Spleen (tissue), 11 donors: ENCODE results near the gene S100A13. TPM values are rescaled to one million over a fixed set of nuclear protein-coding genes. Genes with fewer than 3 reads are reported as not detected.
A peak's percentile ranks its signal among the peaks of the same experiment; 100 is the strongest.
"Not testable (repeated sequence)": the region's sequence is repeated elsewhere in the genome, so short reads cannot be mapped to it uniquely, and the experiment has no call there.

Experiments
- DNase-seq: peaks from one replicate; pipeline ENCODE4 v3.0.0-alpha.2; 2020
- H3K27ac ChIP-seq, 8 donors: fragments of 200-600 bp; sonication (generic) in 7 of 8; 1 replicate in 4 of 8; 2 replicates in 4 of 8; pipeline versions ENCODE4 v1.5.0 to v1.8.0; 2016 to 2021; ENCODE audit warnings: inconsistent platforms in 4 of 8, mild to moderate bottlenecking in 4 of 8, moderate library complexity in 1 of 8
- H3K27me3 ChIP-seq, 7 donors: fragments of 200-600 bp; sonication (generic) in 6 of 7; replicated peaks in 1 of 7; 1 replicate in 4 of 7; 2 replicates in 3 of 7; pipeline versions ENCODE4 v1.5.0 to v1.8.0; 2016 to 2021; ENCODE audit warnings: inconsistent platforms in 3 of 7, mild to moderate bottlenecking in 1 of 7
- H3K36me3 ChIP-seq, 6 donors: fragments of 200-600 bp; sonication (generic) in 5 of 6; 1 replicate in 4 of 6; 2 replicates in 2 of 6; pipeline versions ENCODE4 v1.5.0 to v1.8.0; 2016 to 2021; ENCODE audit warnings: inconsistent platforms in 2 of 6
- H3K4me1 ChIP-seq, 6 donors: fragments of 200-600 bp; sonication (generic) in 5 of 6; 1 replicate in 3 of 6; 2 replicates in 3 of 6; pipeline versions ENCODE4 v1.5.0 to v1.8.0; 2016 to 2021; ENCODE audit warnings: inconsistent platforms in 3 of 6
- H3K4me3 ChIP-seq, 8 donors: fragments of 200-600 bp; sonication (generic) in 7 of 8; 1 replicate in 4 of 8; 2 replicates in 4 of 8; pipeline versions ENCODE4 v1.5.0 to v1.8.0; 2016 to 2021; ENCODE audit warnings: inconsistent platforms in 4 of 8, mild to moderate bottlenecking in 4 of 8, moderate library complexity in 2 of 8
- H3K9me3 ChIP-seq, 8 donors: fragments of 200-600 bp; sonication (generic) in 7 of 8; 1 replicate in 4 of 8; 2 replicates in 4 of 8; pipeline versions ENCODE4 v1.5.0 to v1.8.0; 2016 to 2021; ENCODE audit warnings: inconsistent platforms in 4 of 8
- CTCF ChIP-seq, 11 experiments: fragments of 200-600 bp in 7 of 11; fragments of 450-650 bp in 4 of 11; sonication (generic) in 4 of 11; IDR thresholded peaks in 8 of 11; conservative IDR thresholded peaks in 3 of 11; 1 replicate in 7 of 11; 2 replicates in 4 of 11; pipeline versions ENCODE4 v1.4.0 to v1.8.0; 2016 to 2021; ENCODE audit warnings: antibody characterized with exemption in 11 of 11, inconsistent platforms in 4 of 11, mild to moderate bottlenecking in 1 of 11
- POLR2A ChIP-seq, 3 donors: fragments of 450-650 bp; IDR thresholded peaks; one replicate each; pipeline ENCODE4 v1.5.1; 2017; ENCODE audit warnings: antibody characterized with exemption in 3 of 3, mild to moderate bottlenecking in 1 of 3
- POLR2AphosphoS5 ChIP-seq, 3 donors: sonication (generic); formaldehyde crosslinking; IDR thresholded peaks; one replicate each; pipeline ENCODE4 v1.5.1; 2017; ENCODE audit warnings: antibody characterized with exemption in 3 of 3
- WGBS, 5 donors: extraction: QIAGEN DNeasy Blood & Tissue Kit in 3 of 5; methylation state at CpG; one replicate each; pipeline versions ENCODE4 v1.1.5 to v1.1.7; 2013 to 2018; 5-methylcytosine and 5-hydroxymethylcytosine counted together
- intact Hi-C: fragments of 100-400 bp; cut with DNase I; formaldehyde crosslinking; loops from one replicate; pipeline ENCODE4 v1.15.0; 2023; ENCODE audit warnings: low total_unique reads
- polyA plus RNA-seq, 3 donors: library from polyadenylated mRNA; stranded (reverse); fragments of 200-250 nt; gene quantifications; one replicate each; pipeline ENCODE4 v1.2.1, GENCODE V29; 2013
- total RNA-seq, 7 donors: library from RNA; depleted of rRNA in 3 of 7; stranded (reverse); fragments of >200 nt in 3 of 7; fragmentation: NEBNext Ultra II Directional in 4 of 7; extraction: Animal tissue kit (Norgen Biotek cat#: 25700) in 4 of 7; gene quantifications; one replicate each; pipeline versions ENCODE4 v1.1.0 to v1.2.1, GENCODE V29; 2016 to 2021
- donor health status: healthy with polysubstance abuse.
- donor health status: DM: no; HTN: no; CAD: no; lungs with moderate emphysema.
- donor health status: DM: no; HTN: no; CAD: no.
- donor health status: Bipolar disorder and iron deficiency.
- donor health status: healthy.
- donor health status: DM: no; HTN: no; CAD: no.
- donor health status: DM: yes; HTN: yes; CAD: no.

The S100A13 gene
- total and polyA plus RNA-seq, 10 donors = 48.8 to 146 (median 75.5) TPM

GRCh38 chr1:153670859-153671627 is 43.7 kb upstream of the S100A13 start, which contains the start of gene ILF2:
Gene ILF2 (minus strand): TSS chr1:153670993. CDS start chr1:153670922, 71 bp downstream.
- Histone ChIP-seq H3K9me3 (no peaks in the 10 kb centered on the region), H3K27me3 (no peaks in the 10 kb centered on the region), H3K36me3 (peaks cover 0 to 38% (median 33%) of the 10 kb centered on the region in 6 donors), H3K4me3 (peak within 1 kb of the TSS; percentile 65 to 90 (median 78)), H3K27ac (peak within 1 kb of the TSS; percentile 82 to 94 (median 90)), H3K4me1 (peaks cover 15 to 42% (median 34%) of the 10 kb centered on the region in 6 donors)
- peak; percentile 69 to 98 (median 93) for TF ChIP-seq POLR2AphosphoS5 (IDR thresholded peaks at IDR 0.05)
- TF ChIP-seq POLR2A (IDR thresholded peaks at IDR 0.05) = peak in 2 of 3 donors; percentile 56 to 75
- peak in 3 of 11 experiments; percentile 1 to 18 (median 11) for TF ChIP-seq CTCF (IDR thresholded peaks at IDR 0.05 in 8 of 11, conservative IDR thresholded peaks at IDR 0.05 in 3 of 11)
- WGBS, 5 donors = 0 to 1% (median 0%) methylated on average over 35 of the region's 35 CpGs
- intact Hi-C loops = no loop called here
- DNase-seq = peak; percentile 95

DNA sequence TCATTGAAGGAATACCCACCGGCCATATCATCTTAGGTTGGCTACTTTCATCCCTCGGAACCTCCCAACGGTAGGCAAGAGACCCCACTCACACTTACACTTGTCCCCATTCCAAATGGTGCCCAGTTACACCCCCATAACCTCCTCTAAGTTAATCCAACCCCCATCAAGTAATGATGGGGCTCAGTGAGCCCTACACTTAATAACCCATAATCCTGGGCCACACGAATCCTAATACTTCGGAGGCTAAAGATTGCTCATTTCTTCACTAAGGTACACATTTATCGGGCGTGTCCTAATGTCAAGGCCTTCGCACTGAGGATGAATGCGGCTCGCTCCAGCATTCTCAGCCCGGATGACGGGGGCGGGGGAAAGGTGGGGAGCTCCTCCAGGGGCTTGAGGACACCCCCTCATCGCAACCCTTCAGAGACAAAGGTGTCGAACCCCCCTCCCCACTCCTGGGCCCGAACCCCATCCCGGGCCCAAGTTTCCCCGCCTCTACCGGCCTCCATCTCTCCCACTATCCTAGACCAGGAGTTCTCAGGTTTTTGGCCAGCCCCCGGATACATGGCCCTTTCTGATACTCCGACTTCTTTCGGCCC is 43.1 kb upstream of the S100A13 start:
- intact Hi-C loops = no loop called here
- WGBS, 5 donors = 1 to 3% (median 2%) methylated on average over 22 of the region's 22 CpGs

DNA sequence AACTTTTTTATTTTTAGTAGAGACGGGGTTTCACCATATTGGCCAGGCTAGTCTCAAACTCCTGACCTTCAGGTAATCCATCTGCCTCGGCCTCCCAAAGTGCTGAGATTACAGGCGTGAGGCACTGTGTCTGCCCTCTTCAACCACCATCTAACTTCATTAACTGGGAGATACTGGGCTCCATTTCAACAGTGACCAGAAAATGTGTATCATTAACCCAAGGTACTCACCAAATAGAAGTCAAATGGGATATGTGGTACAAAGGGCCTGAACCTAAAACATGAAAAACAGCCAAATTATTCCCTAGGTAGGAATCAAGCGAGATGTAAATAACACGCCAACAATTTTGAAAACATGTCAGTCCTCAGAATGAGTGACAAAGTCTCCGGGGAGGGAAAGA is 42.3 kb upstream of the S100A13 start:
- H3K4me1 ChIP-seq = peaks cover 15 to 42% (median 34%) of the 10 kb centered on the region in 6 donors
- peaks cover 0 to 52% (median 48%) of the 10 kb centered on the region in 6 donors for H3K36me3 ChIP-seq
- no peaks in the 10 kb centered on the region for H3K9me3 ChIP-seq
- no peaks in the 10 kb centered on the region for H3K27me3 ChIP-seq
- intact Hi-C loops = no loop called here
- TF ChIP-seq POLR2A (IDR thresholded peaks at IDR 0.05) (no peak), CTCF (IDR thresholded peaks at IDR 0.05 in 8 of 11, conservative IDR thresholded peaks at IDR 0.05 in 3 of 11) (no peak), POLR2AphosphoS5 (IDR thresholded peaks at IDR 0.05) (no peak)
- DNase-seq = peak; percentile 27
- H3K27ac ChIP-seq = peak overlapping the region in 4 of 8 donors; percentile 91 to 94 (median 93)
- WGBS, 5 donors = 79 to 93% (median 86%) methylated on average over 6 of the region's 6 CpGs
- peak overlapping the region; percentile 65 to 90 (median 78) for H3K4me3 ChIP-seq

More for the DNA sequence above, 43.1 kb upstream of the S100A13 start:
- H3K27ac ChIP-seq = peak overlapping the region; percentile 73 to 94 (median 90)
- H3K4me3 ChIP-seq = peak overlapping the region; percentile 65 to 90 (median 78)
- no peaks in the 10 kb centered on the region for H3K9me3 ChIP-seq
- H3K27me3 ChIP-seq = no peaks in the 10 kb centered on the region
- TF ChIP-seq POLR2AphosphoS5 (IDR thresholded peaks at IDR 0.05) = no peak
- no peak for TF ChIP-seq POLR2A (IDR thresholded peaks at IDR 0.05)
- TF ChIP-seq CTCF (IDR thresholded peaks at IDR 0.05 in 8 of 11, conservative IDR thresholded peaks at IDR 0.05 in 3 of 11) = peak in 1 of 11 experiments; percentile 7
- peaks cover 0 to 44% (median 40%) of the 10 kb centered on the region in 6 donors for H3K36me3 ChIP-seq
- DNase-seq = peak; percentile 87
- H3K4me1 ChIP-seq = peaks cover 15 to 42% (median 34%) of the 10 kb centered on the region in 6 donors

- H3K4me3 ChIP-seq, H3K27ac ChIP-seq, intact Hi-C loops, H3K27me3 ChIP-seq, H3K9me3 ChIP-seq: not testable (repeated sequence)
- WGBS, 5 donors = 94 to 97% (median 96%) methylated on average over 8 of the region's 8 CpGs
- H3K4me1 ChIP-seq = peaks cover 15 to 42% (median 34%) of the 10 kb centered on the region in 6 donors
- peak; percentile 42 for DNase-seq
- H3K36me3 ChIP-seq = peaks cover 0 to 61% (median 57%) of the 10 kb centered on the region in 6 donors
Observed at GRCh38 chr1:153668672-153669071, 41.4 kb upstream of the S100A13 start.
